ENCODE data around the gene KISS1R.

GRCh38 chr19:947090-947706 lies 30.1 kb downstream of the KISS1R start:
- TF ChIP-seq CTCF (optimal IDR thresholded peaks at IDR 0.05 in 1 of 3, IDR thresholded peaks at IDR 0.05 in 1 of 3, conservative IDR thresholded peaks at IDR 0.05 in 1 of 3; ENCODE audit: extremely low read depth in 1 of 3, insufficient read depth in 2 of 3, low read length in 3 of 3) (no peak), EZH2 (IDR thresholded peaks at IDR 0.05; ENCODE audit: low read length) (no peak)
